GM10266 (cell line): Measurements from ENCODE around the gene EPSTI1.

ENCODE experiments used
- DNase-seq: peaks from one replicate; pipeline ENCODE4 v3.0.0; 2012; ENCODE audit errors: extremely low spot score
- CTCF ChIP-seq: IDR thresholded peaks from 2 replicates; pipeline ENCODE4 v1.5.1; 2012; ENCODE audit warnings: mild to moderate bottlenecking, low read depth; ENCODE audit not compliant: control insufficient read depth, insufficient read depth; ENCODE audit errors: missing control alignments

The EPSTI1 gene

GRCh38 chr13:43016226-43016625 is 24.2 kb upstream of the EPSTI1 start:
- no peak for TF ChIP-seq CTCF

GRCh38 chr13:43014162-43014561 is 22.1 kb upstream of the EPSTI1 start:
- no peak for TF ChIP-seq CTCF

More at GRCh38 chr13:43016226-43016625, 24.2 kb upstream of the EPSTI1 start:
- DNase-seq = no peak

GRCh38 chr13:43009506-43009905 is 17.5 kb upstream of the EPSTI1 start:
- no peak for DNase-seq
- TF ChIP-seq CTCF = no peak

More at GRCh38 chr13:43014162-43014561, 22.1 kb upstream of the EPSTI1 start:
- no peak for DNase-seq

- TF ChIP-seq CTCF = no peak
- DNase-seq = no peak
These were observed 16.6 kb upstream of the EPSTI1 start for GRCh38 chr13:43008596-43008995.

GRCh38 chr13:43006893-43007631 is 15.0 kb upstream of the EPSTI1 start:
- no peak for TF ChIP-seq CTCF
- no peak for DNase-seq

- DNase-seq = no peak
- no peak for TF ChIP-seq CTCF
These were observed 13.6 kb upstream of the EPSTI1 start for GRCh38 chr13:43005460-43006236.

GRCh38 chr13:43003729-43004128 is 11.7 kb upstream of the EPSTI1 start:
- no peak for TF ChIP-seq CTCF
- no peak for DNase-seq
